ENCODE results near the gene EIF2D. TPM values are rescaled to one million over a fixed set of nuclear protein-coding genes. Genes with fewer than 3 reads are reported as not detected.

EIF2D gene
- total RNA-seq, 2 experiments from 2014 or later: 40.6 to 43.7 TPM

GRCh38 chr1:206556047-206556749 lies 56.1 kb downstream of the EIF2D start:
- Mint-ChIP-seq H3K9me3 (no peaks in the 10 kb centered on the region), H3K4me3 (peak overlapping the region; percentile 93), H3K4me1 (peaks cover 68% of the 10 kb centered on the region), H3K27ac (peak overlapping the region; percentile 95), H3K36me3 (peaks cover 33% of the 10 kb centered on the region), H3K27me3 (no peaks in the 10 kb centered on the region)
- POLR2A ChIA-PET: interaction anchor here (0.6 to 21.1 kb wide), 7 partner anchors 8 to 107 kb away, joined by 3 to 584 read pairs (median 7); partner anchors contain the start of genes IKBKE and RASSF5
- ATAC-seq (ENCODE audit: low read depth) (peak; percentile 7), DNase-seq (no peak)

GRCh38 chr1:206555473-206555935 lies 56.8 kb downstream of the EIF2D start:
- Mint-ChIP-seq H3K4me1 (peaks cover 62% of the 10 kb centered on the region), H3K36me3 (peaks cover 28% of the 10 kb centered on the region), H3K27ac (peak overlapping the region; percentile 95), H3K9me3 (no peaks in the 10 kb centered on the region), H3K27me3 (no peaks in the 10 kb centered on the region), H3K4me3 (peak overlapping the region; percentile 93)
- ATAC-seq (ENCODE audit: low read depth) (no peak), DNase-seq (peak; percentile 51)
- POLR2A ChIA-PET: interaction anchor here (1.4 to 21.1 kb wide), 6 partner anchors 8 to 48 kb away, joined by 3 to 584 read pairs (median 6); partner anchors contain the start of gene RASSF5

GRCh38 chr1:206554701-206555472 lies 57.4 kb downstream of the EIF2D start:
- Mint-ChIP-seq H3K4me1 (peaks cover 56% of the 10 kb centered on the region), H3K27ac (peak overlapping the region; percentile 95), H3K36me3 (peaks cover 21% of the 10 kb centered on the region), H3K4me3 (peak overlapping the region; percentile 93), H3K9me3 (no peaks in the 10 kb centered on the region), H3K27me3 (no peaks in the 10 kb centered on the region)
- POLR2A ChIA-PET: interaction anchor here (1.4 to 21.1 kb wide), 7 partner anchors 8 to 84 kb away, joined by 3 to 584 read pairs (median 6); partner anchors contain the start of genes IKBKE and RASSF5
- DNase-seq (no peak), ATAC-seq (ENCODE audit: low read depth) (no peak)

GRCh38 chr1:206554211-206554610 lies 58.1 kb downstream of the EIF2D start:
- H3K36me3 Mint-ChIP-seq: peaks cover 15% of the 10 kb centered on the region
- H3K27me3 Mint-ChIP-seq: no peaks in the 10 kb centered on the region
- no peak for ATAC-seq (ENCODE audit: low read depth)
- POLR2A ChIA-PET: interaction anchor here (1.5 to 21.1 kb wide), 5 partner anchors 9 to 84 kb away, joined by 4 to 584 read pairs (median 6); partner anchors contain the start of gene IKBKE
- H3K4me1 Mint-ChIP-seq: peaks cover 52% of the 10 kb centered on the region
- no peak overlapping the region for H3K4me3 Mint-ChIP-seq
- H3K27ac Mint-ChIP-seq: peak overlapping the region; percentile 27
- no peaks in the 10 kb centered on the region for H3K9me3 Mint-ChIP-seq
- DNase-seq: no peak

- POLR2A ChIA-PET: interaction anchor here (0.8 to 21.1 kb wide), 7 partner anchors 9 to 83 kb away, joined by 3 to 584 read pairs (median 5); partner anchors contain the start of genes DYRK3, IKBKE and RASSF5
- Mint-ChIP-seq H3K9me3 (no peaks in the 10 kb centered on the region), H3K27ac (peak overlapping the region; percentile 98), H3K36me3 (peaks cover 4% of the 10 kb centered on the region), H3K4me1 (peaks cover 54% of the 10 kb centered on the region), H3K27me3 (no peaks in the 10 kb centered on the region), H3K4me3 (peak overlapping the region; percentile 90)
- ATAC-seq (ENCODE audit: low read depth) (peak; percentile 89), DNase-seq (peak; percentile 67)
Observed at GRCh38 chr1:206551986-206552326, 60.3 kb downstream of the EIF2D start.

- H3K36me3 Mint-ChIP-seq: peaks cover 4% of the 10 kb centered on the region
- H3K4me1 Mint-ChIP-seq: peaks cover 52% of the 10 kb centered on the region
- peak overlapping the region; percentile 98 for H3K27ac Mint-ChIP-seq
- peak overlapping the region; percentile 90 for H3K4me3 Mint-ChIP-seq
- H3K27me3 Mint-ChIP-seq: no peaks in the 10 kb centered on the region
- DNase-seq (no peak), ATAC-seq (ENCODE audit: low read depth) (no peak)
- no peaks in the 10 kb centered on the region for H3K9me3 Mint-ChIP-seq
- POLR2A ChIA-PET: interaction anchor here (0.8 to 21.1 kb wide), 7 partner anchors 9 to 84 kb away, joined by 3 to 584 read pairs (median 5); partner anchors contain the start of genes DYRK3, IKBKE and RASSF5
Observed at GRCh38 chr1:206551296-206551985, 60.8 kb downstream of the EIF2D start.

GRCh38 chr1:206550446-206550845 lies 61.8 kb downstream of the EIF2D start:
- no peak for DNase-seq
- no peak for ATAC-seq (ENCODE audit: low read depth)
- Mint-ChIP-seq H3K36me3 (peaks cover 4% of the 10 kb centered on the region), H3K9me3 (no peaks in the 10 kb centered on the region), H3K27ac (no peak overlapping the region), H3K27me3 (no peaks in the 10 kb centered on the region), H3K4me3 (no peak overlapping the region), H3K4me1 (peaks cover 47% of the 10 kb centered on the region)
- POLR2A ChIA-PET: interaction anchor here (2.6 to 21.1 kb wide), 3 partner anchors 10 to 27 kb away, joined by 21 to 584 read pairs (median 23); no protein-coding TSS in a partner anchor

- peaks cover 2% of the 10 kb centered on the region for H3K36me3 Mint-ChIP-seq
- no peaks in the 10 kb centered on the region for H3K9me3 Mint-ChIP-seq
- ATAC-seq (ENCODE audit: low read depth) (no peak), DNase-seq (no peak)
- H3K4me1 Mint-ChIP-seq: peaks cover 21% of the 10 kb centered on the region
- H3K27me3 Mint-ChIP-seq: no peaks in the 10 kb centered on the region
- H3K4me3 Mint-ChIP-seq: no peak overlapping the region
- POLR2A ChIA-PET: interaction anchor here (1.4 to 2.8 kb wide), 2 partner anchors 9 to 33 kb away, joined by 4 to 19 read pairs; no protein-coding TSS in a partner anchor
- H3K27ac Mint-ChIP-seq: no peak overlapping the region
Observed at GRCh38 chr1:206547104-206547503, 65.2 kb downstream of the EIF2D start.

GRCh38 chr1:206545351-206545750 lies 66.9 kb downstream of the EIF2D start:
- Mint-ChIP-seq H3K4me1 (peaks cover 14% of the 10 kb centered on the region), H3K27ac (no peak overlapping the region), H3K4me3 (no peak overlapping the region), H3K9me3 (no peaks in the 10 kb centered on the region), H3K27me3 (no peaks in the 10 kb centered on the region), H3K36me3 (peaks cover 2% of the 10 kb centered on the region)
- ATAC-seq (ENCODE audit: low read depth) (no peak), DNase-seq (no peak)
- POLR2A ChIA-PET: interaction anchor here (0.8 to 3.0 kb wide), 14 partner anchors 10 to 66 kb away, joined by 3 to 24 read pairs (median 6); no protein-coding TSS in a partner anchor

- Mint-ChIP-seq H3K4me1 (peaks cover 17% of the 10 kb centered on the region), H3K4me3 (no peak overlapping the region)
- ATAC-seq (ENCODE audit: low read depth): peak; percentile 87
Observed at GRCh38 chr1:206544562-206545257, 67.6 kb downstream of the EIF2D start.

More at GRCh38 chr1:206544562-206545257, 67.6 kb downstream of the EIF2D start:
- POLR2A ChIA-PET: interaction anchor here (0.8 to 3.0 kb wide), 11 partner anchors 11 to 47 kb away, joined by 3 to 24 read pairs (median 6); no protein-coding TSS in a partner anchor
- Mint-ChIP-seq H3K27ac (peak overlapping the region; percentile 37), H3K27me3 (no peaks in the 10 kb centered on the region), H3K36me3 (peaks cover 2% of the 10 kb centered on the region), H3K9me3 (no peaks in the 10 kb centered on the region)
- DNase-seq: peak; percentile 85

Data from activated naive CD8-positive, alpha-beta T cell treated with anti-CD3 and anti-CD28 coated beads, Interleukin-2, amount 10 ng/mL, durations not matched to agents 7 days and 5 days (primary cell).